Effector memory CD4-positive, alpha-beta T cell (primary cell): ENCODE data around the gene GPR37L1.
"Not testable (repeated sequence)": the region's sequence is repeated elsewhere in the genome, so short reads cannot be mapped to it uniquely, and the experiment has no call there.

Source experiments
- DNase-seq, 3 donors: peaks; one replicate each; pipeline ENCODE4 v3.0.0-alpha.2; 2020
- H3K27ac ChIP-seq: 2 replicates; pipeline ENCODE4 v1.7.0; 2013; ENCODE audit warnings: mild to moderate bottlenecking, low read length, moderate library complexity; ENCODE audit not compliant: insufficient read depth, poor library complexity, severe bottlenecking
- H3K27me3 ChIP-seq: replicated peaks from 2 replicates; pipeline ENCODE4 v1.7.0; 2013; ENCODE audit warnings: mild to moderate bottlenecking, low read length; ENCODE audit not compliant: insufficient read depth, control insufficient read depth, poor library complexity, severe bottlenecking
- H3K36me3 ChIP-seq: 2 replicates; pipeline ENCODE4 v1.7.0; 2013; ENCODE audit warnings: mild to moderate bottlenecking, low read length, moderate library complexity; ENCODE audit not compliant: control insufficient read depth, insufficient read depth
- H3K4me1 ChIP-seq: 2 replicates; pipeline ENCODE4 v1.7.0; 2013; ENCODE audit warnings: low read length, mild to moderate bottlenecking; ENCODE audit not compliant: control insufficient read depth, insufficient read depth, poor library complexity, severe bottlenecking
- H3K4me3 ChIP-seq: 2 replicates; pipeline ENCODE4 v1.7.0; 2013; ENCODE audit warnings: low read length, low read depth, mild to moderate bottlenecking; ENCODE audit not compliant: insufficient read depth, poor library complexity, severe bottlenecking
- H3K9me3 ChIP-seq: 2 replicates; pipeline ENCODE4 v1.7.0; 2013; ENCODE audit warnings: mild to moderate bottlenecking, low read length, moderate library complexity; ENCODE audit not compliant: control insufficient read depth

The GPR37L1 gene

GRCh38 chr1:202107801-202108731, 14.7 kb upstream of the GPR37L1 start:
- Histone ChIP-seq H3K36me3 (no peaks in the 10 kb centered on the region), H3K9me3 (no peaks in the 10 kb centered on the region), H3K27ac (no peak overlapping the region), H3K27me3 (no peaks in the 10 kb centered on the region), H3K4me1 (no peaks in the 10 kb centered on the region), H3K4me3 (no peak overlapping the region)
- DNase-seq = no peak

- no peaks in the 10 kb centered on the region for H3K4me1 ChIP-seq
Measured at GRCh38 chr1:202110977-202111376, 11.7 kb upstream of the GPR37L1 start.

GRCh38 chr1:202111589-202111988, 11.1 kb upstream of the GPR37L1 start:
- DNase-seq, H3K4me3 ChIP-seq, H3K4me1 ChIP-seq, H3K27ac ChIP-seq, H3K27me3 ChIP-seq, H3K9me3 ChIP-seq, H3K36me3 ChIP-seq: not testable (repeated sequence)

More at GRCh38 chr1:202110977-202111376, 11.7 kb upstream of the GPR37L1 start:
- DNase-seq = no peak
- Histone ChIP-seq H3K36me3 (no peaks in the 10 kb centered on the region), H3K27me3 (no peaks in the 10 kb centered on the region), H3K27ac (no peak overlapping the region), H3K4me3 (no peak overlapping the region), H3K9me3 (no peaks in the 10 kb centered on the region)

- H3K36me3 ChIP-seq = no peaks in the 10 kb centered on the region
- no peak for DNase-seq
Measured at GRCh38 chr1:202112859-202113689, 9.6 kb upstream of the GPR37L1 start.

GRCh38 chr1:202113690-202114300, 8.9 kb upstream of the GPR37L1 start:
- Histone ChIP-seq H3K27me3 (no peaks in the 10 kb centered on the region), H3K27ac (no peak overlapping the region), H3K4me1 (no peaks in the 10 kb centered on the region)

More at GRCh38 chr1:202112859-202113689, 9.6 kb upstream of the GPR37L1 start:
- H3K4me3 ChIP-seq = no peak overlapping the region
- no peak overlapping the region for H3K27ac ChIP-seq
- no peaks in the 10 kb centered on the region for H3K27me3 ChIP-seq
- H3K4me1 ChIP-seq = no peaks in the 10 kb centered on the region
- H3K9me3 ChIP-seq = no peaks in the 10 kb centered on the region

GRCh38 chr1:202116287-202116686, 6.4 kb upstream of the GPR37L1 start:
- Histone ChIP-seq H3K4me1 (no peaks in the 10 kb centered on the region), H3K9me3 (no peaks in the 10 kb centered on the region), H3K4me3 (no peak overlapping the region), H3K36me3 (no peaks in the 10 kb centered on the region), H3K27me3 (no peaks in the 10 kb centered on the region), H3K27ac (no peak overlapping the region)
- DNase-seq = no peak

More at GRCh38 chr1:202113690-202114300, 8.9 kb upstream of the GPR37L1 start:
- Histone ChIP-seq H3K9me3 (no peaks in the 10 kb centered on the region), H3K4me3 (no peak overlapping the region), H3K36me3 (no peaks in the 10 kb centered on the region)
- no peak for DNase-seq

- Histone ChIP-seq H3K36me3 (no peaks in the 10 kb centered on the region), H3K27me3 (no peaks in the 10 kb centered on the region), H3K4me1 (no peaks in the 10 kb centered on the region), H3K27ac (no peak overlapping the region), H3K9me3 (no peaks in the 10 kb centered on the region), H3K4me3 (no peak overlapping the region)
- no peak for DNase-seq
Measured at GRCh38 chr1:202117898-202118371, 4.8 kb upstream of the GPR37L1 start.

- Histone ChIP-seq H3K27ac (no peak overlapping the region), H3K4me3 (no peak overlapping the region), H3K36me3 (no peaks in the 10 kb centered on the region)
Measured at GRCh38 chr1:202121006-202121405, 1.7 kb upstream of the GPR37L1 start.

GRCh38 chr1:202123336-202123813, 658 bp downstream of the GPR37L1 start:
- DNase-seq = no peak
- Histone ChIP-seq H3K36me3 (no peaks in the 10 kb centered on the region), H3K9me3 (no peaks in the 10 kb centered on the region), H3K4me3 (no peak overlapping the region), H3K4me1 (no peaks in the 10 kb centered on the region), H3K27me3 (no peaks in the 10 kb centered on the region), H3K27ac (no peak overlapping the region)

More at GRCh38 chr1:202121006-202121405, 1.7 kb upstream of the GPR37L1 start:
- no peak for DNase-seq
- no peaks in the 10 kb centered on the region for H3K4me1 ChIP-seq
- no peaks in the 10 kb centered on the region for H3K27me3 ChIP-seq
- no peaks in the 10 kb centered on the region for H3K9me3 ChIP-seq
